HuH-7.5 (cell line): ENCODE results near the gene HGS.
"Not testable (repeated sequence)": the region's sequence is repeated elsewhere in the genome, so short reads cannot be mapped to it uniquely, and the experiment has no call there.

Experiments
- DNase-seq: peaks from one replicate; pipeline ENCODE4 v3.0.0; 2011; ENCODE audit warnings: low spot score

Gene HGS

GRCh38 chr17:81656118-81656743 is 27.6 kb upstream of the HGS start, which contains the start of gene PDE6G:
Gene PDE6G, minus strand, starts transcription at chr17:81656542. Its CDS starts 3,237 bp downstream, at chr17:81653305.
- DNase-seq = no peak

GRCh38 chr17:81656835-81657234 is 27.0 kb upstream of the HGS start:
- no peak for DNase-seq

- DNase-seq = no peak
Measured at GRCh38 chr17:81659038-81659437, 24.8 kb upstream of the HGS start.

GRCh38 chr17:81660441-81660840 is 23.4 kb upstream of the HGS start:
- DNase-seq = no peak

DNA sequence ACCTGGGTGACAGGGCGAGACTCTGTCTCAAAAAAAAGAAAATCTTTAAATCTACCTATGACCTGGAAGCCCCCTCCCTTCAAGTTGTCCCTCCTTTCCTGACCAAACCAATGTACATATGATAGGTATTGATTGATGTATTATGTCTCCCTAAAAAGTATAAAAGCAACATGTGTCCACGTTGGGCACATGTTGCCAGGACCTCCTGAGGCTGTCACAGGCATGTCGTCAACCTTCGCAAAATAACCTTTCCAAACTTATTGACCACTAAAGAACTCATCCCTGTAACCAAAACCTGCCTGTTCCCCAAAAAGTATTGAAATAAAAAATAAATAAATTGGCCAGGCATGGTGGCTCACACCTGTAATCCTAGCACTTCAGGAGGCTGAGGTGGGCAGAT is 21.8 kb upstream of the HGS start:
- no peak for DNase-seq

DNA sequence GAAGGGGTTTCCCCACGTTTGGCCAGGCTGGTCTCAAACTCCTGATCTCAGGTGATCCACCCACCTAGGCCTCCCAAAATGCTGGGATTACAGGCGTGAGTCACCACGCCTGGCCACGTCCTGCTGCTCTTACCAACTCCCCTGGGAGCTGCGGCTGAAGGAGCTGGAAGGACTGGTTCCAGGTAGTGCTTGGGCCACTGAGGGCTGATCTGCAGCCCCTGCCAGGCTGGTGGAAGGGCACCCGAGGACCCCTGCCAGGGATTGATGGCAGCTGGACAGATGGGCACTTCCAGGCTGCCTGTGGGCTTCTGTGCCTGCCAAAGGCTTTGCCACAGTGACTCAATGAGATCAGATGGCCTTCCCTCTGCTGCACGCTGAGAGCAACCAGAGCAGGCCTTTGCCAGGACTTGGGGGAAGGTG is 19.8 kb upstream of the HGS start:
- DNase-seq = no peak

DNA sequence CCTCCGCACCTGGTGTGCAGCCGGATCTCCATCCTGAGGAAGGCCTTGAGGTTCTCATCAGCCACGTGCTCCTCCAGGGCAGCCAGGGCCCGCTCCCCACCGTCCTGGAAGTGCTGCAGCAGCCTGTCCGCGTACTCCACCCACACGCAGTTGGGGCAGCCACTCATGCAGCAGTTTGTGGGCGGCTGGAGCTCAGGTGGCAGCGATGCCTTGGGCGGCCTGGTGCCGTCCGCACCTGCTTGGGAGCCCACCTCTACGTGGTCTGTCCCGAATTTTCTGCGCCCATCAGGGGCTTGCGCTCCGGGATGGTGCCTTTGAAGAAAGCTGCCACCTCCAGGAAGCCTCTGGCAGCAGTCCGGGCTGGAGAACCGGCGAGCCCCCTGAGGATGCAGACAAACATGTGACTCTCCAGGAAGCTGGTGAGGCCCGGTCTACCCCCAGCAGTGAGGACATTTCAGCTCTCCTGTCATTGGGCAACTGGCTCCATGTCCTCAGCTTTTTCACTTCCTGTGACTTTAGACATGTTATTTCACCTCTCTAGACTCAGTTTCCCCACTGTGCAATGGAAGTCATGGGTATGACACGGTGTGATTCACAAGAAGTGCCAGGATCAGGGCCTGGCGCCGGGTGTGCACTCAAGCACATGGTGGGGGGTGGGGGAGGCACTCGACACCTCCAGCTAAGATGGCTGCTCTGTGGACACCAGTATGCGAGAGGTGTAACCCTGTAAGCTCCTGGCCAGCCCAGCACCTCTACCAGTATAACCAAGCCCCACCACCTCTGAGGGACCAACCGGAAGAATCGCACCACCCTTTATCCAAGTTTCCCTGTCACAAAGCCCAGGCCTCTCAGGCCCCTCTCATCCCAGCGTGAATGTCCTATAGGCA is 18.4 kb upstream of the HGS start:
- DNase-seq = no peak

DNA sequence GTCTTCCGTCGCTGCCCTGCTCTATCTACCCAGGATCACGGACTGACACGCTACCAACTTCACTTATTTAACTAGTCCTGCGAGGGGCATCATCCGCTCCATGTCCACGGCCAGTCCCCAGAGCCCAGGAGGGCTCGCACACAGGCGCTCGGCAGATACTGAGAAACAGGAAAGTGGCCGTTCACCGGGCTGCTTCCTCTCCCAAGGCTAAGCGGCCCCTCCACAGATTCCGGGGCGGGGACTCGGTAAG is 17.8 kb upstream of the HGS start:
- DNase-seq = no peak

GRCh38 chr17:81666342-81667191 is 17.2 kb upstream of the HGS start, which contains the start of the genes CCDC137 and OXLD1:
Gene CCDC137, plus strand, starts transcription at chr17:81666737. Its CDS starts 30 bp downstream, at chr17:81666767.
Gene OXLD1, minus strand, starts transcription at chr17:81666605. Its CDS starts 28 bp downstream, at chr17:81666577.
- DNase-seq = peak; percentile 96

DNA sequence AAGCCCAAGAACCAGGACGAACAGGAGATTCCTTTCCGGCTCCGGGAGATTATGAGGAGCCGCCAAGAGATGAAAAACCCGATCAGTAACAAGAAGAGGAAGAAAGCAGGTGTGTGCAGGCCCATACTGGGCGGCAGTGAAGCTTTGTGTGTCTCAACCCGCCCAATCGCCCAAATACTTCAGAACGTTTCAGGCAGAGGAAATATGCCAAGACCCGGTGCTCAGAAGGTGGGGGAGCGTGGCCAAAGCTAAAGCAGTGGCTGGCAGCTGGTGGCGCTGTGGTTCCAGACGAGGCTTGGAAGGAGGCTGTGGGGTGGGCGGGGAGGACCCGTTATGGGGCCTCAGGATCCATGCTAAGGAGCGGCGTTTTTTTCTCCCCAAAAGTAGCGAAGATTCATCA is 16.1 kb upstream of the HGS start:
- no peak for DNase-seq

DNA sequence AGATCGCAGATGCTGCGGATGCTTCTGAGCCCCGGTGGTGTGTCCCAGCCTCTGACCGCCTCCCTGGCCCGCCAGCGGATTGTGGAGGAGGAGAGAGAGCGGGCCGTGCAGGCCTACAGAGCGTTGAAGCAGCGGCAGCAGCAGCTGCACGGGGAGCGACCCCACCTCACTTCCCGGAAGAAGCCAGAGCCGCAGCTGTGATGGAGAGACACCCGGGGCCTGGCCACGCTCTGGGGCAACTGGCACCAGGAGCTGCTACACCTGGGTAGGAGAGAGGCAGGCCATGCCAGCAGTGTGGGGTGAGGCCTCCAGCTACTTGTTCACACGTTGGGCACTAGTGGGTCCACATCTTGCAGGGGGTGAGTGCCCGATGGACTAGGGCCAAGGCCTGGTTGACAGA is 11.3 kb upstream of the HGS start:
- no peak for DNase-seq

GRCh38 chr17:81672954-81673353 is 10.9 kb upstream of the HGS start:
- no peak for DNase-seq

DNA sequence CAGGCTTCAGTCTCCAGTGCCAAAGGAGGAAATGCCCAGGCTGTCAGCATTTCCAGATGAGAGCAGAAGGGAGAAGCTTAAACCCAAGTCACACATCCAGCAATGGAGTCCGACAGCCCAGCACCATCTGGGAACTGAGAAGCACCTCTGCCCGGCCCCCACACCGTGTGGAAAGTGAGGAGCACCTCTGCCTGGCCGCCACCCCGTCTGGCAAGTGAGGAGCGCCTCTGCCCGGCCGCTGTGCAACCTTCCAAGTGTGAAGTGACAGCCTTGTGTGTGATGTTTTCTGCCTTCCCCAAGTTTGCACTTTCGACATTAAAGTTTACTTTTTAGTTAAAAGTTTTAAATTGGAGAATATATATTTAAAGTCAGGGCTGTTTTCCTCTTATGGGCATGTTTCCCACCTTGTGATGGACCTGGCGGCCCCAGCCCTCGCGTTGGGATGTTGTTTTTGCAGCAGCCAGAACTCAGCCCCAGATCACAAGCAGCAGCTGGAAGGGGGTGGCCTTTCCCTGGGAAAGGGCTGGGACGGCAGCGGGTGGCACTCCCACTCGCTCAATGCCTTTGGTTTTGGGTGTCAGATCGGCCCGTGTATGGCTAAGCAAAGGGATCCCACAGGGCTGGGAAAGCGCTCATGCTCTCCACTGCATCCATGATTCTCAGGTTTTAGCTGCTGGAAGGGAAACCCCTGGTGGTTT is 10.1 kb upstream of the HGS start:
- no peak for DNase-seq

- not testable (repeated sequence) for DNase-seq
Measured at GRCh38 chr17:81675515-81676221, 8.1 kb upstream of the HGS start.

GRCh38 chr17:81676906-81677305 is 6.9 kb upstream of the HGS start:
- DNase-seq = no peak

DNA sequence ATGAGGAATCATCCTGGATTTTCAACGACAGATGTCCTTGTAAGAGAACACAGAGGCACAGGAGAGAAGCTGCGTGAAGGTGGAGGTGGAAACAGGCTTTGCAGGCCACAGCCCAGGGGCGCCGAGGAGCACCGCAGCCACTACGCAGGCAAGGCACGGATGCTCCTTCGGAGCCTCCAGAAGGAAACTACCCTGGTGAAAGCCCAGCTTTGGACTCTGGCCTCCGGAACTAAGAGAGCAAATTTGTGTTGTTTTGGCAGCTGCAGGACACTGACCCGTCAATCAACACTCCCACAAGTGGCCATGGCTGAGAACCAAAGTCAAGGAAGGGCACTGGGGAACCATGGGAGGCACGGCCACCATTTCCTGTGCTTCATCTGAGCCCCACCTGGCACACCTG is 3.7 kb upstream of the HGS start:
- no peak for DNase-seq

GRCh38 chr17:81681672-81682071 is 2.1 kb upstream of the HGS start:
- no peak for DNase-seq

- DNase-seq = no peak
Measured at GRCh38 chr17:81682565-81683207, 1.1 kb upstream of the HGS start.

- DNase-seq = no peak
Measured at GRCh38 chr17:81683208-81683583, 615 bp upstream of the HGS start.

DNA sequence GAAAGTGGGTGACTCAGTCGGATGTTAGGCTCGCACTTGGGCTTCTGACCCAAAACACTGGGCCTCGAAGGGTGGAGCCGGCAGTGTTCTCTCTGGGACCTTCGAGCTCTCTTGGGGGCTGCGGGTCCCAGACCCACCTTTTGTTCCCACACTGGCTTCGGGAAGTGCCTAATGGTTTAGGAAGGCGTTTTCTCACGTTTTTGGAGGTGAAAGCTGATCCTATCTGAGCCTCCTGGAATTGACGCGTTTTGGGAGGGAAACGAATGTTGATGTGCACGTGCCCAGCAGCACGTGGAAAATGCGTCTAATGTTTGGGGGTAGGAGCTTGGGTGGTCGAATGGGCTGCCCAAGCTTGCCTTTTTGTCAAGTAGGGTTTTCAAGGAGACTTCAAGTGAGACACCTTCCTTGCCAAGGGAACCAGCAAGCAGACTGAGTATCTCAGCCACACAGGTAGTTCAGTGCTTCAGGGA is 666 bp downstream of the HGS start:
- DNase-seq = no peak

DNA sequence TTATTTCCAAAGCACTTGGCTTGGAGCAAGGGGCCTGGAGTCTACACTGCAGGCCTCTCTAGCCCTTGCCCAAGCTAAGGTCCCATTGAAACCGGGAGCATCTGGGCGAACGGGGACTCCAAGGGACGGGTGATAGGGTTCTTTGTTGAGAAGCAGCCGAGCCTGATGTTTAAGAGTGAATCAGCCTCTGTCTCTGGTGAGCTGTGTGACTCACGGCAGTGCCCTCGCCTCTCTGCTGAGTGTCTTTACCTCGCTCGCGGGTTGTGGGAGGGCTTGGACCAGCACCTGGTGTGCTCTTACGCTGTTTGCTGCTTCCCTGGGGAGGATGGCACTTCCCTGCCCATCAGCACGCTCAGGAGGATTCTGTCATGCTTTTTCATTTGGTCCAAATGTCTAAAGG is 1.3 kb downstream of the HGS start:
- no peak for DNase-seq
